ENCODE data around the gene ADIPOR2. TPM values are rescaled to one million over a fixed set of nuclear protein-coding genes. Genes with fewer than 3 reads are reported as not detected.

Gene ADIPOR2
- total and polyA plus RNA-seq, 10 of the 15 experiments (the other 5 are each of a cell fraction or from before 2014, with no cell fraction given), result 8.6 to 65.0 (median 38.0) TPM

DNA sequence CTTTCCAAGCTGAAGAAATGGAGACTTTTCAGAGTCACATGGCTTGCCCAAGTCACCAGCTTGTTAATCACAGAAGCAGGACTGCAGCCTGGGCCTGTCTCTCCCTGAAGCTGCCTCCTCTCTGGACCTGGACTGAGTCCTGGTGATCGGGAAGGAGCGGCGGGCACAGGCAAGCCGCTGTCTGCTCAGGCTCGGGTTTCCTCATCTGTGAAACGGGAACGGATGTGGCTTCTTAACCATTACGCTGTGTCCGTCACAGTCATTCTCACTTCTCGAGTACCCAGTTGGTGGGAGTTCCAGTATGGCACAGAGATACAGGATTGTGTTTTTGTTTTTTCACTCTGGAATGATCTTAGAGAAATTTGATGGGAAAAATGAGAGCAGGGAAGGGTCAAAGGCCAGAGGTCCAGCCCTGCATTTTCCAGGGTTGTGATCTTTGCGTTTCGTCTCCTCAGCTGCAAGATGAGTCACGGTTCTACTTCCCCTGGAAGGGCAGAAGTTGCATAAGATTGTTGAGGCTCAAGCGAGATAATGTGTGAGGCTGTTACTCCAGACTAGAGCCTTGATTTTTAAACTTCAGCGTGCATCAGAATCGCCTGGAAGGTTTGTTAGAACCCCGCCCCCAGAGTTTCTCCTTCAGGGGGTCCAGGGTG lies 121.9 kb downstream of the ADIPOR2 start (continued):
- TF ChIP-seq, protein P1, sequence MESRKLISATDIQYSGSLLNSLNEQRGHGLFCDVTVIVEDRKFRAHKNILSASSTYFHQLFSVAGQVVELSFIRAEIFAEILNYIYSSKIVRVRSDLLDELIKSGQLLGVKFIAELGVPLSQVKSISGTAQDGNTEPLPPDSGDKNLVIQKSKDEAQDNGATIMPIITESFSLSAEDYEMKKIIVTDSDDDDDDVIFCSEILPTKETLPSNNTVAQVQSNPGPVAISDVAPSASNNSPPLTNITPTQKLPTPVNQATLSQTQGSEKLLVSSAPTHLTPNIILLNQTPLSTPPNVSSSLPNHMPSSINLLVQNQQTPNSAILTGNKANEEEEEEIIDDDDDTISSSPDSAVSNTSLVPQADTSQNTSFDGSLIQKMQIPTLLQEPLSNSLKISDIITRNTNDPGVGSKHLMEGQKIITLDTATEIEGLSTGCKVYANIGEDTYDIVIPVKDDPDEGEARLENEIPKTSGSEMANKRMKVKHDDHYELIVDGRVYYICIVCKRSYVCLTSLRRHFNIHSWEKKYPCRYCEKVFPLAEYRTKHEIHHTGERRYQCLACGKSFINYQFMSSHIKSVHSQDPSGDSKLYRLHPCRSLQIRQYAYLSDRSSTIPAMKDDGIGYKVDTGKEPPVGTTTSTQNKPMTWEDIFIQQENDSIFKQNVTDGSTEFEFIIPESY (IDR thresholded peaks at IDR 0.05), result no peak
- TF ChIP-seq EP300 (IDR thresholded peaks at IDR 0.05; ENCODE audit: borderline replicate concordance in 1 of 2, control insufficient read depth in 1 of 2, low read depth in 2 of 2, low read length in 2 of 2) (no peak), ATF7 (IDR thresholded peaks at IDR 0.05; ENCODE audit: low read depth) (no peak), CBFB (IDR thresholded peaks at IDR 0.05; ENCODE audit: low read depth) (no peak), SMARCA5 (IDR thresholded peaks at IDR 0.05) (no peak), YBX1 (IDR thresholded peaks at IDR 0.05) (no peak), SPI1 (IDR thresholded peaks at IDR 0.05; ENCODE audit: borderline replicate concordance, insufficient read depth, low read depth, low read length) (no peak), CEBPB (IDR thresholded peaks at IDR 0.05; ENCODE audit: borderline replicate concordance in 1 of 2, low read depth in 2 of 2, low read length in 2 of 2) (no peak), NBN (IDR thresholded peaks at IDR 0.05) (no peak)
- TF ChIP-seq, protein P2, sequence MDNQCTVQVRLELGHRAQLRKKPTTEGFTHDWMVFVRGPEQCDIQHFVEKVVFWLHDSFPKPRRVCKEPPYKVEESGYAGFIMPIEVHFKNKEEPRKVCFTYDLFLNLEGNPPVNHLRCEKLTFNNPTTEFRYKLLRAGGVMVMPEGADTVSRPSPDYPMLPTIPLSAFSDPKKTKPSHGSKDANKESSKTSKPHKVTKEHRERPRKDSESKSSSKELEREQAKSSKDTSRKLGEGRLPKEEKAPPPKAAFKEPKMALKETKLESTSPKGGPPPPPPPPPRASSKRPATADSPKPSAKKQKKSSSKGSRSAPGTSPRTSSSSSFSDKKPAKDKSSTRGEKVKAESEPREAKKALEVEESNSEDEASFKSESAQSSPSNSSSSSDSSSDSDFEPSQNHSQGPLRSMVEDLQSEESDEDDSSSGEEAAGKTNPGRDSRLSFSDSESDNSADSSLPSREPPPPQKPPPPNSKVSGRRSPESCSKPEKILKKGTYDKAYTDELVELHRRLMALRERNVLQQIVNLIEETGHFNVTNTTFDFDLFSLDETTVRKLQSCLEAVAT (IDR thresholded peaks at IDR 0.05), result no peak
- TF ChIP-seq, protein P3, sequence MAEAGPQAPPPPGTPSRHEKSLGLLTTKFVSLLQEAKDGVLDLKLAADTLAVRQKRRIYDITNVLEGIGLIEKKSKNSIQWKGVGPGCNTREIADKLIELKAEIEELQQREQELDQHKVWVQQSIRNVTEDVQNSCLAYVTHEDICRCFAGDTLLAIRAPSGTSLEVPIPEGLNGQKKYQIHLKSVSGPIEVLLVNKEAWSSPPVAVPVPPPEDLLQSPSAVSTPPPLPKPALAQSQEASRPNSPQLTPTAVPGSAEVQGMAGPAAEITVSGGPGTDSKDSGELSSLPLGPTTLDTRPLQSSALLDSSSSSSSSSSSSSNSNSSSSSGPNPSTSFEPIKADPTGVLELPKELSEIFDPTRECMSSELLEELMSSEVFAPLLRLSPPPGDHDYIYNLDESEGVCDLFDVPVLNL (IDR thresholded peaks at IDR 0.05; ENCODE audit: low read depth, low read length), result no peak
- TF ChIP-seq, protein P4, sequence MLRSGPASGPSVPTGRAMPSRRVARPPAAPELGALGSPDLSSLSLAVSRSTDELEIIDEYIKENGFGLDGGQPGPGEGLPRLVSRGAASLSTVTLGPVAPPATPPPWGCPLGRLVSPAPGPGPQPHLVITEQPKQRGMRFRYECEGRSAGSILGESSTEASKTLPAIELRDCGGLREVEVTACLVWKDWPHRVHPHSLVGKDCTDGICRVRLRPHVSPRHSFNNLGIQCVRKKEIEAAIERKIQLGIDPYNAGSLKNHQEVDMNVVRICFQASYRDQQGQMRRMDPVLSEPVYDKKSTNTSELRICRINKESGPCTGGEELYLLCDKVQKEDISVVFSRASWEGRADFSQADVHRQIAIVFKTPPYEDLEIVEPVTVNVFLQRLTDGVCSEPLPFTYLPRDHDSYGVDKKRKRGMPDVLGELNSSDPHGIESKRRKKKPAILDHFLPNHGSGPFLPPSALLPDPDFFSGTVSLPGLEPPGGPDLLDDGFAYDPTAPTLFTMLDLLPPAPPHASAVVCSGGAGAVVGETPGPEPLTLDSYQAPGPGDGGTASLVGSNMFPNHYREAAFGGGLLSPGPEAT (IDR thresholded peaks at IDR 0.05; ENCODE audit: low read depth), result no peak
- TF ChIP-seq, protein P5, sequence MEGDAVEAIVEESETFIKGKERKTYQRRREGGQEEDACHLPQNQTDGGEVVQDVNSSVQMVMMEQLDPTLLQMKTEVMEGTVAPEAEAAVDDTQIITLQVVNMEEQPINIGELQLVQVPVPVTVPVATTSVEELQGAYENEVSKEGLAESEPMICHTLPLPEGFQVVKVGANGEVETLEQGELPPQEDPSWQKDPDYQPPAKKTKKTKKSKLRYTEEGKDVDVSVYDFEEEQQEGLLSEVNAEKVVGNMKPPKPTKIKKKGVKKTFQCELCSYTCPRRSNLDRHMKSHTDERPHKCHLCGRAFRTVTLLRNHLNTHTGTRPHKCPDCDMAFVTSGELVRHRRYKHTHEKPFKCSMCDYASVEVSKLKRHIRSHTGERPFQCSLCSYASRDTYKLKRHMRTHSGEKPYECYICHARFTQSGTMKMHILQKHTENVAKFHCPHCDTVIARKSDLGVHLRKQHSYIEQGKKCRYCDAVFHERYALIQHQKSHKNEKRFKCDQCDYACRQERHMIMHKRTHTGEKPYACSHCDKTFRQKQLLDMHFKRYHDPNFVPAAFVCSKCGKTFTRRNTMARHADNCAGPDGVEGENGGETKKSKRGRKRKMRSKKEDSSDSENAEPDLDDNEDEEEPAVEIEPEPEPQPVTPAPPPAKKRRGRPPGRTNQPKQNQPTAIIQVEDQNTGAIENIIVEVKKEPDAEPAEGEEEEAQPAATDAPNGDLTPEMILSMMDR (IDR thresholded peaks at IDR 0.05 in 2 of 3, conservative IDR thresholded peaks at IDR 0.05 in 1 of 3; ENCODE audit: control insufficient read depth in 2 of 3, extremely low read depth in 1 of 3, insufficient read depth in 1 of 3, low read depth in 3 of 3, low read length in 3 of 3), result no peak
- TF ChIP-seq, protein P6, sequence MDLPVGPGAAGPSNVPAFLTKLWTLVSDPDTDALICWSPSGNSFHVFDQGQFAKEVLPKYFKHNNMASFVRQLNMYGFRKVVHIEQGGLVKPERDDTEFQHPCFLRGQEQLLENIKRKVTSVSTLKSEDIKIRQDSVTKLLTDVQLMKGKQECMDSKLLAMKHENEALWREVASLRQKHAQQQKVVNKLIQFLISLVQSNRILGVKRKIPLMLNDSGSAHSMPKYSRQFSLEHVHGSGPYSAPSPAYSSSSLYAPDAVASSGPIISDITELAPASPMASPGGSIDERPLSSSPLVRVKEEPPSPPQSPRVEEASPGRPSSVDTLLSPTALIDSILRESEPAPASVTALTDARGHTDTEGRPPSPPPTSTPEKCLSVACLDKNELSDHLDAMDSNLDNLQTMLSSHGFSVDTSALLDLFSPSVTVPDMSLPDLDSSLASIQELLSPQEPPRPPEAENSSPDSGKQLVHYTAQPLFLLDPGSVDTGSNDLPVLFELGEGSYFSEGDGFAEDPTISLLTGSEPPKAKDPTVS (IDR thresholded peaks at IDR 0.05; ENCODE audit: low read depth, low read length), result no peak

All from GM12878 (cell line).